ENCODE results near the gene AGAP1.

Gene AGAP1

DNA sequence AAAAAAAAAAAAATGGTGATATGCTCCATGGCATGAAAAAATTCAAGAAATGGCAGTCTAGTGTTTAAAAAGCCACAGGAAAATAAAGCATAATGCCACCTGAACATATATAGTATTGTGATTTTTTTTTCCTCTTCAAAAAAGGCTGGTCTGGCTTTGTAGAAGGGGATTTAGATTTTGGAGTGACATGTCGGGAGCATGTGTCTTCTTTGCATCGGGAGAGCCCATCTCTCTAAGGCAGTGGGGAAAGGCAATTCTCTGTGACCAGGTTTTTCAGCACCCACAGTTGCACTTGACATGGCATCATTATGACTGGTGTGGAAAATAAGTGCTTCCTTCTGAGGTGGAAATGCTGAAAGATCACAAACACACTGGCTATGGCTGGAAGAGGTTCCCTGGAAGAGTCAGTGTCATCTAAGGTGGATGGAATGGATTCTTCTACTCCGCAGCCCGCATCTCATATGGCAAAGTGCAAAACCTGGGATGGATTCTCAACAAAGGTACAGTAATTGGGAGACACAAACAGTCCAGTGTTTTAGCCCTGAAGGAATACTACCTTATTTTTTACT lies 172.5 kb downstream of the AGAP1 start:
- Histone ChIP-seq H3K27me3 (replicated peaks; ENCODE audit: control insufficient read depth, insufficient read depth, low read length) (no peaks in the 10 kb centered on the region), H3K9me3 (ENCODE audit: control insufficient read depth, low read length) (no peaks in the 10 kb centered on the region), H3K9ac (ENCODE audit: low read length) (peak overlapping the region; percentile 52), H3K4me1 (ENCODE audit: control insufficient read depth, insufficient read depth, low read length) (peaks cover 16% of the 10 kb centered on the region), H3K4me3 (ENCODE audit: low read length) (peak overlapping the region; percentile 72), H3K36me3 (ENCODE audit: control insufficient read depth, insufficient read depth, low read length, severe bottlenecking) (no peaks in the 10 kb centered on the region)
- peak; percentile 88 for DNase-seq (ENCODE audit: low read depth)

DNA sequence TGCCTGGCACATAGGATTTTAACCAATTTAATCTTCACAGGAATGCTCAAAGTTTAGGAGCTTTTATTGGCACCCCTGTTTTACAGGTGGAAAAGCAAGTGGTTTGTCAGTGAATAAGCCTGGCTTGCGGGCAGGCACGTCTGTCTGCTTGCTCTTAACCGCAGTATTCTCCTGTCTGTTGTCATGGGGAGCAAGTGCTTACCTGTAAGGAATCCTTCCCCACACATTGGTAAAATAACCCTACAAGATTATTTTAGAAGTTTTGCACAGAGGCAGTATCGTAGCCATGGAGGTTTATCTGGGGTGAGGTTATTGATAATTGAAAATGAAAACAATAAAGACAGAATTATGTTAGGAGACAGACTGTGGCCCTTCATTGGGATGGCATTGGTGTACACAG lies 174.9 kb downstream of the AGAP1 start:
- DNase-seq (ENCODE audit: low read depth), result no peak
- Histone ChIP-seq H3K4me3 (ENCODE audit: low read length) (no peak overlapping the region), H3K4me1 (ENCODE audit: control insufficient read depth, insufficient read depth, low read length) (peaks cover 23% of the 10 kb centered on the region), H3K9me3 (ENCODE audit: control insufficient read depth, low read length) (no peaks in the 10 kb centered on the region), H3K36me3 (ENCODE audit: control insufficient read depth, insufficient read depth, low read length, severe bottlenecking) (no peaks in the 10 kb centered on the region), H3K27me3 (replicated peaks; ENCODE audit: control insufficient read depth, insufficient read depth, low read length) (no peaks in the 10 kb centered on the region), H3K9ac (ENCODE audit: low read length) (no peak overlapping the region)

DNA sequence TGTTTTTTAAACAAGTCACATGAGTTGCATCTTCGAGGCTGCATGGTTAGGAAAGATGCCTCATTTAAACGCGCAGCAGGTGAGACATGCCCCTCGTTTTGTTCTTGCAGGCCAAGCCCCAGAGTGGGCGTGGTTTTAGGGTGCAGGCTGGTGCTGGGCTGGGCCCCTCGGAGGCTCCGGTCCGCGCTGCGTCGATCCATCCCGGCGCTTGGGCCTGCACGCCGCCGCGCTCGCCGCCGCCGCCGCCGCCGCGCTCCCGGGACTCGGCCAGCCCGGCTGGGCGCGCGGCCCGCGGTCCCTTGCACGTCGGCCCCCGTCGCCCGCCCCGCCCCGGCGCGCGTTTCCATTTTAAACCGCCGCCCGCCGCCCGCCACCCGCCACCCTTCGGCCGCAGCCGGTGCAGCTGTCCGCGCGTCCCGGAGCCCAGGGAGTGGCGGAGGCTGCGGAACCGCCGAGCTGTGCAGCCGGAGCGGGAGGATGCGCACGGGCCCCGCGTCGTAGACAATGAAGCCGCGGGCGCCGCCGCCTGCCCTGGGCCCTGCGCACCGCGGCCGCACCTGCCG lies 175.5 kb downstream of the AGAP1 start:
- H3K9ac ChIP-seq (ENCODE audit: low read length), result no peak overlapping the region

DNA sequence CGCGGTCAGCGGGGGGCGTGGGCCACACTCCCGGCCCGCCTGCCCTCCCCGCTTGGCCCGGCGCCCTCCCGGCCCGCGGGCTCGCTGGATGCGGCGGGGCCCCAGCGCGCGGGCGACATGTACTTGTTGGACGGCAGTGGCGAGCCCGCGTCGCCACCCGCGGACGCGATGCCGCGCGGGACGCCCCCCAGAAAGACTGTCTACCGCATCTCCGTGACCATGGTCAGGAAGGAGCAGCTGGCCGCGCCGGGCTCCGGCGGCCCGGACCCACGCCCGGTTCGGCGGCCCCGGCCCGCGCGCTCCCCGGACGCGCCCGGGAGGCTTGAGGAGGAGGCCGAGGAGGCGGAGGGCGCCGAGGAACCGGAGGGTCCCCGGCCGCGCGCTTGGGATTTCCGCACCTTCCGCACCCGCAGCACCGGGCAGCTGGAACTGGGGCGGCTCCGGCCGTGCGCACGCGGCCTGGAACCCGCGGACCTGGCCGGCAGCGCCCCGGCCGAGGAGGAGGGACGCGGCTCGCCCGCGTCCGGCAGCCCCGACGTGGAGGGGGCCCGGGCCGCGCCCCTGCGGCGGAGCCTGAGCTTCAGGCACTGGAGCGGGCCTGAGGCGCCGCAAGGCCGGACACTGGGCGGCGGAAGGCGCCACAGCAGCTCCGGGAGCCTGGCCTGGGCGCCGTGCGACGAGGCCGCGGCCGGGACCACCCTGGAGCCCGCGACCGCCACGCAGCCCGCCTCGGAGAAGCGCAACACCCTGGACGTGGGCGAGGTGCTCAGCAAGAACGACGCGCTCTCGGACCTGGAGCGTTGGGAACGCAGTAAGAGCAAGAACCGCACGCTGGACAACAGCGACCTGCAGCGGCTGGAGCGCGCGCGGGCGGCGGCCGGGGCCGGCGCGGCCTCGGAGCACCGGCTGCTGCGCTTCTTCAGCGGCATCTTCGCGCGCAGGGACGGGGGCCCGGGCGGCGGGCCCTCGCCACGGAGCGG lies 176.4 kb downstream of the AGAP1 start:
- Histone ChIP-seq H3K9me3 (ENCODE audit: control insufficient read depth, low read length) (no peaks in the 10 kb centered on the region), H3K36me3 (ENCODE audit: control insufficient read depth, insufficient read depth, low read length, severe bottlenecking) (no peaks in the 10 kb centered on the region), H3K4me3 (ENCODE audit: low read length) (peak overlapping the region; percentile 74), H3K4me1 (ENCODE audit: control insufficient read depth, insufficient read depth, low read length) (peaks cover 23% of the 10 kb centered on the region), H3K9ac (ENCODE audit: low read length) (peak overlapping the region; percentile 67), H3K27me3 (replicated peaks; ENCODE audit: control insufficient read depth, insufficient read depth, low read length) (no peaks in the 10 kb centered on the region)
- peak; percentile 92 for DNase-seq (ENCODE audit: low read depth)

More for the DNA sequence above, 175.5 kb downstream of the AGAP1 start:
- DNase-seq (ENCODE audit: low read depth), result peak; percentile 88
- Histone ChIP-seq H3K36me3 (ENCODE audit: control insufficient read depth, insufficient read depth, low read length, severe bottlenecking) (no peaks in the 10 kb centered on the region), H3K27me3 (replicated peaks; ENCODE audit: control insufficient read depth, insufficient read depth, low read length) (no peaks in the 10 kb centered on the region), H3K4me3 (ENCODE audit: low read length) (peak overlapping the region; percentile 74), H3K4me1 (ENCODE audit: control insufficient read depth, insufficient read depth, low read length) (peaks cover 23% of the 10 kb centered on the region), H3K9me3 (ENCODE audit: control insufficient read depth, low read length) (no peaks in the 10 kb centered on the region)

DNA sequence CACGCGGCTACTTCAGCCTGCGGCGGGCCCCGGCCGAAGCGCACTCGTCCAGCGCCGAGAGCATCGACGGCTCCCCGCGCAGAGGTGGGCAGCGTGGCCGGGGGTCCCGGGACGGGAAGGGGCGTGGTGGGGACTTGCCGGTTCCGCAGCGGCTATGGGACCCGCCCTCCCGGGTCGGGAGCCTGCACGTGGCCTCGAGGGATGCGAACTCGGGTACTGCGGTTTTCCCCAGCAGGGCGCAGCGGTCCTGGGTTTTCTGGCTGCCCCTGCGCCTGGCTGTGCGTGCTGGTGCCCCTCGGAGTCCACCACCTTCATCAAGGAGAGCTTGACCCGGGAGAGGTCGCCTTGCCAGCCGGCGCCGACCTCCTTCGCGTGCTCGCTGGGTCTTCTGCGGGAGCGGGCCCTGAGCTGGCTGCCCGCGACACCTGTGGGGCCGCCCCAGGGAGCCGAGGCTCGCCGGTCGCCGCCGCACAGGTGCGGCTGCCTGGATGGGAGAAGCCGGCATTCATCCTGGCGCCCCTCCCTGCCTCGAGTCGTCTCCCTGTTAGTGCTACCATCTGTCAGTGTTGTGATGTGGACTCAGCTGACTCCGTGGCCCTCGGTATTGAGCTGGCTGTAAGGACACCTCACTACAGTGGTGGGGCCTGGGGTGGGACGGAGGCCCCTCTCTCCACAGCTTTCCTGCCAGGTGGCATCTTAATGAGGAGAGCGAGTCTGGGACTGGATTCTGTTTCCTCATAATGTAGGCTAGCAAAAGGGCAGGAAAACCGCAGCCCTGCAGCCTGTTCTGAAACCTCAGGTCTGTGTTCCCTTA lies 177.3 kb downstream of the AGAP1 start:
- Histone ChIP-seq H3K9me3 (ENCODE audit: control insufficient read depth, low read length) (no peaks in the 10 kb centered on the region), H3K9ac (ENCODE audit: low read length) (peak overlapping the region; percentile 67), H3K36me3 (ENCODE audit: control insufficient read depth, insufficient read depth, low read length, severe bottlenecking) (no peaks in the 10 kb centered on the region), H3K4me3 (ENCODE audit: low read length) (peak overlapping the region; percentile 74), H3K4me1 (ENCODE audit: control insufficient read depth, insufficient read depth, low read length) (peaks cover 19% of the 10 kb centered on the region), H3K27me3 (replicated peaks; ENCODE audit: control insufficient read depth, insufficient read depth, low read length) (no peaks in the 10 kb centered on the region)
- no peak for DNase-seq (ENCODE audit: low read depth)

DNA sequence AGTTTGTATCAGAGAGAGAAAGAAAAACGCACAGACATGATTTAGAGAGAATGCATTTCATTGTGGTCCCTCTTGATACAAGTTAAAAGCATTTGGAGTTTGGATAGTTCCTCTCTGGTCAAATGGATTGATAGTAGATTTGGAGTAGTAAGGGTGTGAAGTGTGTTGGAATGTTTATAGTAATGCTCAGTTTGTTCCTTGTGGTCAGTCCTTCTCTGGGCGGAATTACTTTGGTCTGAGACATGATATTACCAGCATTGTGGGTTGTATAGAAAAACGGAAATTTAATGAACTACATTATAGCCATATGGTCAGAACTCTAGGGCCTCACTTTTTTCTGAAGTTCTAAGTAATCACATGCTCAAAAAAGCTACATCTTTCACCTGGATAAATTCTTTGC lies 178.9 kb downstream of the AGAP1 start:
- H3K27me3 ChIP-seq (replicated peaks; ENCODE audit: control insufficient read depth, insufficient read depth, low read length), result no peaks in the 10 kb centered on the region
- H3K4me1 ChIP-seq (ENCODE audit: control insufficient read depth, insufficient read depth, low read length), result peaks cover 24% of the 10 kb centered on the region
- H3K36me3 ChIP-seq (ENCODE audit: control insufficient read depth, insufficient read depth, low read length, severe bottlenecking), result no peaks in the 10 kb centered on the region
- no peak overlapping the region for H3K4me3 ChIP-seq (ENCODE audit: low read length)
- H3K9ac ChIP-seq (ENCODE audit: low read length), result no peak overlapping the region
- DNase-seq (ENCODE audit: low read depth), result no peak
- H3K9me3 ChIP-seq (ENCODE audit: control insufficient read depth, low read length), result no peaks in the 10 kb centered on the region

DNA sequence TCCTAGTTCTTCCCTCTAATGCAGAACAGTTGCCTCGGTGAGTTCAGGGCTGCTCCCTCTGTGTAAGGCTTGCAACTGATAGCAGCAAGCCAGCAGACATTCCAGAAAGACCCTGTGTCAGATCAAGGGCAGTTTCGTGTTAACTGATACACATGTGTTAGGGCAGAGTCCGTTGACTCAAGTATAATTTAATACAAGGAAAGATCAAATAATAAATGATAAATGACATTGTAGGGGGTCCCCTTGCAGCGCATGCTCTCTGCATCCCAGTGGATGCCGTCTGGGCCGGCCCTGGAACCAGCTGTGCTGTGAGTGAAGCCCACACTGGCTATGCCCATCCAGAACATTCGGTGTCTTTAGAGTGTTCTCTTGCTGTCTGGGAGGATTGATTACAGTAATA lies 180.3 kb downstream of the AGAP1 start:
- H3K4me3 ChIP-seq (ENCODE audit: low read length), result no peak overlapping the region
- no peaks in the 10 kb centered on the region for H3K27me3 ChIP-seq (replicated peaks; ENCODE audit: control insufficient read depth, insufficient read depth, low read length)
- no peak overlapping the region for H3K9ac ChIP-seq (ENCODE audit: low read length)
- peaks cover 24% of the 10 kb centered on the region for H3K4me1 ChIP-seq (ENCODE audit: control insufficient read depth, insufficient read depth, low read length)
- no peaks in the 10 kb centered on the region for H3K36me3 ChIP-seq (ENCODE audit: control insufficient read depth, insufficient read depth, low read length, severe bottlenecking)
- no peaks in the 10 kb centered on the region for H3K9me3 ChIP-seq (ENCODE audit: control insufficient read depth, low read length)
- DNase-seq (ENCODE audit: low read depth), result no peak

DNA sequence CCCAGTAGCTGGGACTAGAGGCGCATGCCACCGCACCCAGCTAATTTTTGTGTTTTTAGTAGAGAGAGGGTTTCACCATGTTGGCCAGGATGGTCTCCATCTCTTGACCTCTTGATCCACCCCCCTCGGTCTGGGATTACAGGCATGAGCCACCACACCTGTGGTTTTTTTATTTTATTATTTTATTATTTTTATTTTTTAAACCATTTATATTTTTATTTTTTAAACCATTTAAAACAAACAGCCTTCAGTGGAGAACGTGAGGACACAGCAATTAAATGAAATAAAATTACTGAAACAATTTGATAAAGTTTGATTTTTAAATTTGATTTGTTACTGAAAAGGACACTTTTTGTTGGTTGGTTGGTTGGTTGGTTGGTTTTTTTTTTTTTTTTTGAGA lies 181.0 kb downstream of the AGAP1 start:
- no peak for DNase-seq (ENCODE audit: low read depth)
- Histone ChIP-seq H3K36me3 (ENCODE audit: control insufficient read depth, insufficient read depth, low read length, severe bottlenecking) (no peaks in the 10 kb centered on the region), H3K4me3 (ENCODE audit: low read length) (no peak overlapping the region), H3K27me3 (replicated peaks; ENCODE audit: control insufficient read depth, insufficient read depth, low read length) (no peaks in the 10 kb centered on the region), H3K9ac (ENCODE audit: low read length) (no peak overlapping the region), H3K4me1 (ENCODE audit: control insufficient read depth, insufficient read depth, low read length) (peaks cover 24% of the 10 kb centered on the region), H3K9me3 (ENCODE audit: control insufficient read depth, low read length) (no peaks in the 10 kb centered on the region)

DNA sequence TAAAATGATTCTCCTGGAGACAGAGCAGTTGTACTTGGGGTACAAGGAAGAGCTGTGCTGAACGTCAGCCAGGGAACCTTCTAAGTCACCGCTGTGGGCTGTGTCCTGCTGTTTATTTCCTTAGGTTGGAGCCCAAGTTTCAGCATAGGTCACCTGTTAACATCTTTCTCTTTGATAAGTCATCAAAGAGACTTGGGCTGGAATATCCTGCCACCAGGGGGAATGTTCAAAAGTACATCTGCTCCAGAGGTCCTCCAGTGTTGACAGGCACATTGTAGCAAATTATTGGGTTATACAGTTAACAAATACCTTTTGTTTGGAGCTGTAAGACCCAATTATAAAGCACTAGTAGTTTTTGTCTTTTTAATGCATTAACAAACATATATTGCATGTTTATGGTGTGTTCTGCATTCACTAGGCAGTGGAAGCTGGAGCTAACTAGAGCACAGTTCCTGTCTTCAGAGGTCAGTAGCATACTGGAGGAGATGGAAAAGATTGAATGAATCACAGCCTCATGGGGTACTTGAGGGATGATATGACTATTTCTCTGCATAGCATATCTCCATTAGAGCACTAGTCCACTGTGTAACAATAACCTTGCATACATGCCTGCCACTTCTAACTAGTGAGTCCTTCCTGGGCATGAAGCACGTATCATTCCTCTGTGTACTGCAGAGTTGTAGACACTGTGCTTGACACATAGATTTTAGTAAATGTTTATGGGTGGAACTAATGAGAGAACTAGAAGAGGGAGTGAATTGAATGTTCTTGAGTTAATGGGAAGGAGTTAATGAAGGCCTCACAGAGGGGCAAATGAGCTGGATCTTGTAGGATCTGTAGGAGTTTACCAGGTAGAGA lies 182.1 kb downstream of the AGAP1 start:
- no peak overlapping the region for H3K4me3 ChIP-seq (ENCODE audit: low read length)
- no peaks in the 10 kb centered on the region for H3K36me3 ChIP-seq (ENCODE audit: control insufficient read depth, insufficient read depth, low read length, severe bottlenecking)
- H3K9ac ChIP-seq (ENCODE audit: low read length), result no peak overlapping the region
- peak; percentile 45 for DNase-seq (ENCODE audit: low read depth)
- peaks cover 24% of the 10 kb centered on the region for H3K4me1 ChIP-seq (ENCODE audit: control insufficient read depth, insufficient read depth, low read length)
- no peaks in the 10 kb centered on the region for H3K27me3 ChIP-seq (replicated peaks; ENCODE audit: control insufficient read depth, insufficient read depth, low read length)
- no peaks in the 10 kb centered on the region for H3K9me3 ChIP-seq (ENCODE audit: control insufficient read depth, low read length)

DNA sequence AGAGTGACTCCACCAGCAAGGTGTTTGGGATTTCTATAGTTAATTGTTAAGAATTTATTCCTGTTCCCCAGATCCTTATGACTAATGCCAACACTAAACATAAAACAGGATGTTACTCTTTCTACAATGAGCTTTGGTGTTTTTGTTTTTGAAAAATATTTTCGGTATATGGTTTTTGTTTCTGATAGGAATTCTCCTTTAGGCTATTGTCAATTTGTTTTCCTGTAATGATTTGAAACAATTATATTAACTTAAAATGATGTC lies 182.6 kb downstream of the AGAP1 start:
- no peaks in the 10 kb centered on the region for H3K36me3 ChIP-seq (ENCODE audit: control insufficient read depth, insufficient read depth, low read length, severe bottlenecking)
- H3K4me1 ChIP-seq (ENCODE audit: control insufficient read depth, insufficient read depth, low read length), result peaks cover 18% of the 10 kb centered on the region
- DNase-seq (ENCODE audit: low read depth), result no peak

More for the DNA sequence above, 182.6 kb downstream of the AGAP1 start:
- Histone ChIP-seq H3K27me3 (replicated peaks; ENCODE audit: control insufficient read depth, insufficient read depth, low read length) (no peaks in the 10 kb centered on the region), H3K9ac (ENCODE audit: low read length) (no peak overlapping the region), H3K9me3 (ENCODE audit: control insufficient read depth, low read length) (no peaks in the 10 kb centered on the region), H3K4me3 (ENCODE audit: low read length) (no peak overlapping the region)
